ENCODE measurements around the gene TRIM7.

The TRIM7 gene

GRCh38 chr5:181190711-181191525, 14.1 kb downstream of the TRIM7 start:
- no peak for TF ChIP-seq CTCF (IDR thresholded peaks at IDR 0.05)
- H3K9me3 ChIP-seq (ENCODE audit: control insufficient read depth, low read length) = no peaks in the 10 kb centered on the region
- peak overlapping the region; percentile 85 for H3K27ac ChIP-seq
- H3K4me1 ChIP-seq = peaks cover 7% of the 10 kb centered on the region
- no peaks in the 10 kb centered on the region for H3K27me3 ChIP-seq (ENCODE audit: control insufficient read depth, insufficient read depth, low read length)
- no peaks in the 10 kb centered on the region for H3K36me3 ChIP-seq (ENCODE audit: control insufficient read depth, insufficient read depth, low read length)
- peak overlapping the region; percentile 63 for H3K4me3 ChIP-seq (ENCODE audit: low read depth, low read length)
- H3K4me2 ChIP-seq (ENCODE audit: low read length) = peak overlapping the region; percentile 83
- H3K79me2 ChIP-seq = no peaks in the 10 kb centered on the region
- H3K9ac ChIP-seq = no peak overlapping the region
- H2AFZ ChIP-seq = peak overlapping the region; percentile 95

GRCh38 chr5:181189962-181190710, 14.9 kb downstream of the TRIM7 start:
- Histone ChIP-seq H2AFZ (peak overlapping the region; percentile 95), H3K4me2 (ENCODE audit: low read length) (peak overlapping the region; percentile 83), H3K9ac (no peak overlapping the region), H3K27ac (peak overlapping the region; percentile 85), H3K79me2 (no peaks in the 10 kb centered on the region), H3K27me3 (ENCODE audit: control insufficient read depth, insufficient read depth, low read length) (no peaks in the 10 kb centered on the region), H3K9me3 (ENCODE audit: control insufficient read depth, low read length) (no peaks in the 10 kb centered on the region), H3K4me3 (ENCODE audit: low read depth, low read length) (peak overlapping the region; percentile 63), H3K4me1 (peaks cover 7% of the 10 kb centered on the region), H3K36me3 (ENCODE audit: control insufficient read depth, insufficient read depth, low read length) (no peaks in the 10 kb centered on the region)
- no peak for TF ChIP-seq CTCF (IDR thresholded peaks at IDR 0.05)

GRCh38 chr5:181189363-181189961, 15.5 kb downstream of the TRIM7 start:
- H3K4me1 ChIP-seq = peaks cover 7% of the 10 kb centered on the region
- TF ChIP-seq CTCF (IDR thresholded peaks at IDR 0.05) = no peak
- H3K9ac ChIP-seq = peak overlapping the region; percentile 34
- H3K9me3 ChIP-seq (ENCODE audit: control insufficient read depth, low read length) = no peaks in the 10 kb centered on the region
- H3K79me2 ChIP-seq = no peaks in the 10 kb centered on the region
- peak overlapping the region; percentile 63 for H3K4me3 ChIP-seq (ENCODE audit: low read depth, low read length)
- H2AFZ ChIP-seq = peak overlapping the region; percentile 95
- H3K36me3 ChIP-seq (ENCODE audit: control insufficient read depth, insufficient read depth, low read length) = no peaks in the 10 kb centered on the region
- H3K27ac ChIP-seq = peak overlapping the region; percentile 85
- H3K4me2 ChIP-seq (ENCODE audit: low read length) = peak overlapping the region; percentile 83
- no peaks in the 10 kb centered on the region for H3K27me3 ChIP-seq (ENCODE audit: control insufficient read depth, insufficient read depth, low read length)

GRCh38 chr5:181188700-181189362, 16.2 kb downstream of the TRIM7 start:
- Histone ChIP-seq H3K36me3 (ENCODE audit: control insufficient read depth, insufficient read depth, low read length) (no peaks in the 10 kb centered on the region), H3K27ac (peak overlapping the region; percentile 85), H3K4me1 (peaks cover 7% of the 10 kb centered on the region), H3K4me2 (ENCODE audit: low read length) (peak overlapping the region; percentile 83), H2AFZ (peak overlapping the region; percentile 95), H3K9ac (peak overlapping the region; percentile 34), H3K9me3 (ENCODE audit: control insufficient read depth, low read length) (no peaks in the 10 kb centered on the region), H3K4me3 (ENCODE audit: low read depth, low read length) (peak overlapping the region; percentile 63), H3K27me3 (ENCODE audit: control insufficient read depth, insufficient read depth, low read length) (no peaks in the 10 kb centered on the region), H3K79me2 (no peaks in the 10 kb centered on the region)
- no peak for TF ChIP-seq CTCF (IDR thresholded peaks at IDR 0.05)
